Measurements from ENCODE around the gene VPS33B.
A peak's percentile ranks its signal among the peaks of the same experiment; 100 is the strongest.
"Not testable (repeated sequence)": the region's sequence is repeated elsewhere in the genome, so short reads cannot be mapped to it uniquely, and the experiment has no call there.

Gene VPS33B

GRCh38 chr15:91027677-91028076 lies 5.3 kb upstream of the VPS33B start:
- DNase-seq, result no peak

DNA sequence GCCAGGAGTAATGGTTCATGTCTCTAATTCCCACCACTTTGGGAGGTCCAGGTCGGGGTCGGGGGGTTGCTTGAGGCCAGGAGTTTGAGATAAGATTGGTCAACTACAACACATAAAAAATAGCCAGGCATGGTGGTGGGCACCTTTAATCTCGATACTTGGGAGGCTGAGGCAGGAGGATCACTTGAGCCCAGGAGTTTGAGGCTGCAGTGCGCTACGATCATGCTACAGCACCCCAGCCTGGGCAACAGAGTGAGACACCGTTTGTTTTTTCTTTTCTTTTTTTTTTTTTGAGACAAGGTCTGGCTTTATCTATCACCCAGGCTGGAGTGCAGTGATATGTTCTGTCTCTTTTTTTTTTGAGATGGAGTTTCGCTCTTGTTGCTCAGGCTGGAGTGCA lies 1.3 kb upstream of the VPS33B start:
- no peak for DNase-seq

DNA sequence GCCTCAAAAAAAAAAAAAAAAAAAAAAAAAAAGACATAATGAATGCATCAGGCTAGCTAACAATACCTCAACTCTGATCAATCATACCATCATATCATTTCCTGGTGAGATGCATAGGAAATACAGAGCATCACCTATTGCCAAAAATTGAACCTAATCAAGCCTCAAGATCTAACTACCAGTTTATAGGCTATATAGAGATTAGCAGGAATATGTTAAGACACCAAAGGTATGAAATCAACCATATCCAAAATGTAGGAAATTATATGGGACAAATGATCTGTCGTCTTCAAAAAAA lies 387 bp upstream of the VPS33B start:
- DNase-seq, result no peak

GRCh38 chr15:91021516-91022074 lies 799 bp downstream of the VPS33B start:
- DNase-seq, result peak; percentile 76

DNA sequence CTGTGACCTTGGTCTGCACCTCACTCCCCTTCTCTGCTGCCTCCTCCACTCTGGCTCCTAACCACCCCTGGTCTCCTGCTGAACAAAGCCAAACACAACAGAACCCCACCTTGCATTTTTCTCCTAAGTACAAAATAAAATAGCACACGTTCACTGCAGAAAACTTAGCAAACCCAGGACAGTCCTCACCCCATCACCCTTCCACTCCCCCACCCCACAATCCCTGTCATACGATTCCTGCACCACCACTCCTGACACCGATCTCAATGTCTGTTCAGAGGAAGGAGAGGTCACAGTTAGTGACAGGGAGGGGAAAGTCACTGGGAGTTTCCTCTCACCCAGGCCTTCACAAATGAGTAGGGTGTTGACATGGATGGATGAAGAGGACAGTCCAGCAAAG lies 4.2 kb downstream of the VPS33B start:
- no peak for DNase-seq

DNA sequence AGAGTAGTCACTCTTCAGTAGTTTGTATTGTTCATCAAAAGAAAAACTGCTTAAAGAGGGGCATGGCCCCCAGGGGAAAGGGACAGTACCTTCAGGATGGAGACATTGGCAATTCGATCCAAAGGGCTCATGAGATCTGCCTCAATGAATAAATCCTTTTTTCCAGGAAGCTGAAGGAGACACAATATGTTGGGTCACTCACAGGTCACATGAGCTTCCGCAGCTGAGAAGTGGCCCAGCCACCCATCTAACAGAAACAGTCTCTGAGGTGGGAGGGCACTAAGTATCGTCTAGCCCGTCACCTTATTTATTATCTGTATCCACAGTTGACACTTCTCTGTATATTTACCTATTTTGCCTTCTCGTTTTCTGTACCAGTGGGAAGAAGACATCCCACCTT lies 4.7 kb downstream of the VPS33B start:
- DNase-seq, result no peak

DNA sequence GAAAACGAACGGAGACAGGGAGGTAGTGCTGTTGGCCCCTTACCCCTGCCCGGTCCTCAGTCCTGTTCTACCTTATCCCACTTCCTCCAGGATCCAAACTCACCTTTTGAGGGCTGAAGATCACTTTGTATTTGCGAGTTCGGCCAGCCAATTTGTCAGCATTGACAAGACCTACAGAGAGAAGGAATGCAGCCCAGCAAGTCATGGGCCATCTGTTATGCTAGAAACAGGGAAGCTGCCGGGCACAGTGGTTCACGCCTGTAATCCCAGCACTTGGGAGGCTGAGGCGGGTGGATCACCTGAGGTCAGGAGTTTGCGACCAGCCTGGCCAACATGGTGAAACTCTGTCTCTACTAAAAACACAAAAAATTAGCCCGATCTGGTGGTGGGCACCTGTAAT lies 8.7 kb downstream of the VPS33B start:
- DNase-seq, result not testable (repeated sequence)

DNA sequence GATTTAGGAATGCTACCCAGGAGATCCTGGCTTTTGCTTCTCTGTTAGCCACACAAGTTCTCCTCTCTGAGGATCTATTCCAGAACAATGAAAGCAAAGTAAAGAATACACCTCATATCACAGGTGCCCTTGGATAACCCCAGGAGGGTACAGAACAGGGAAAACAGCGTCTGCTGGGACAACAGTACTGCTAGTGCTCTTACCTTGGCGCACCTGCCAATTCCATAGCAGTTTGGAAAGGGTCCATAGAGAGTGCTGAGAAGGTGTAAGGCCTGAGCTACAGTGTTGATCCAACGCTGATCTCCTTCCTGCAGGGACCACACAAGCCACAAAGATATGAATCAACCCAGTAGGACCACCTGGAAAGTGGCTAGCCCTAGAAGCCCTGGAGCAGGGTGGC lies 15.1 kb downstream of the VPS33B start:
- DNase-seq, result no peak

GRCh38 chr15:91001209-91001608 lies 21.2 kb downstream of the VPS33B start:
- DNase-seq, result no peak

GRCh38 chr15:90998737-90999136 lies 23.7 kb downstream of the VPS33B start:
- DNase-seq, result no peak

DNA sequence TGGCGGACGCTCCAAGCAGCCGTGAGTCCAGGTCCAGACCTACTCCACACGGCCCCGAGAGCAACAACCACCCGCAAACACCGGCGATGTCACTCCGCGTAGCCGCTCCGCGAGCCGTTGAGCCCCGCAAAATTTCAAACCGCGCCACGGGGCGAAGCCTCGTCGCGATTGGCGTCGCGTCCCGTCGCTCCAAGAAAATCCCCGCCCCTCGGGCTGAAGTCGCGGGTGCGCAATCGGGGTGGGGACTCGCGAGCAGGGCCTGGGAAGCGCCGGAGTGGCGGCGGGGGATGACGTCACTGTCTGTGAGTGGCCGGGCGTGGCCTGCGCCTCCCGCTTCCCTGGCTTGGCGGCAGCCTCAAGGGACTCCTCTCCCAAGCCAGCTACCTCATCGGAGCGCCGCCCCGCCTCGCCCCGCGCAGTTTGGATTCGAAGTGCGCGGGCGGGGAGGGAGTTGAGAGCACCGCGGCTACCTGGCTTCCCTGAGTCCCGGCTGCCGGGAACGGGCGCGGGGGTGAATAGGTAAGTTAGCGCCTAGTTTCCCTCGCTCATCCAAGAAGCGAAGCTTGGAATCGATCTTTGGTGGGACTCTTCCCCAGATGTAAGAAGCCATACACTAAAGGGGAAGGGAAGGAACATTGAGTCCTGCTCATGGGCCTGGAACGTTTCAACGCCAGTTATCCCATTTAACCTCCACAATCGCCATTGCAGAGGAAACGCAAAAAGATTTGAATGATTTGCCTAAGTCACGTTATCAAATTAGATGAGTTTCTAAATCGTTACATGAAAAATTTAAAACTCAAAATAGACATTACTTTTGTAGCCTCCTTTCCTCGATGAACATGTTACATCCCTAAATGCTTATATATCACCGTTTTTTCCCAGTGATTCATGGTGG lies 27.7 kb downstream of the VPS33B start, which contains the start of gene PRC1:
Gene PRC1 (minus strand): TSS at position 119 of the 895 bp plus-strand sequence. CDS start 118 bp downstream, at position 1.
- DNase-seq, result peak; percentile 88

GRCh38 chr15:90994059-90994416 lies 28.4 kb downstream of the VPS33B start:
- no peak for DNase-seq

DNA sequence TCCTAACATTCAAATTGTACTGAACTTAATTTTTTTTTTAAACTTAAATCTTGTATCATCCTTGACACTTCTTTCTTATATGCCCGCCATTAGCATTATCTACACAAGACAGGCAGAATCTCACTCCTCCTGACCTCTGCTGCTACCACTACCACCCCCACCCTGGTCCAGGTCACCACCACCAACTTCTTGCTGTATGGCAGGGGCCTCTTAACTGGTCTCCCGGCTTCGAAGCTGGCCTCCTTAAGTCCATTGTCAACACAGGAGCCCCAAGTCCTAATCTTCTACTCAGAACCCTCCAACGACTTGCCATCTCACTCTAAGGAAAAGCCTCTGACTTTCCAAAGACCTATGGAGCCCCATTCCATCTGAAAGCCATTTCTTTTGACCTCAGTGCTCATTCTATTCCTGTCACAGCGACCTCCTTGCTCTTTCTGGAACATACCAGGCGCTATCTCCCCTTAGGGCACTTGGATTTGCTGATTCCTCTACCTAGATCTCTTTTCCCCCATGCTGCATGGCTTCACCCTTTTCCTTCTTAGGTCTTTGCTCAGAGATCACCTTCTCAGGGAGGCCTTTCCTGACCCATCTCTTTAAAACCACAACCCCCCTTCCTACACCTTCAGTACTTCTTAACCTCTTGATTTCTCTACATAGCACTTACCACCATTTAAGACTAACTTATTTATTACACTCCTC lies 30.7 kb downstream of the VPS33B start:
- no peak for DNase-seq

DNA sequence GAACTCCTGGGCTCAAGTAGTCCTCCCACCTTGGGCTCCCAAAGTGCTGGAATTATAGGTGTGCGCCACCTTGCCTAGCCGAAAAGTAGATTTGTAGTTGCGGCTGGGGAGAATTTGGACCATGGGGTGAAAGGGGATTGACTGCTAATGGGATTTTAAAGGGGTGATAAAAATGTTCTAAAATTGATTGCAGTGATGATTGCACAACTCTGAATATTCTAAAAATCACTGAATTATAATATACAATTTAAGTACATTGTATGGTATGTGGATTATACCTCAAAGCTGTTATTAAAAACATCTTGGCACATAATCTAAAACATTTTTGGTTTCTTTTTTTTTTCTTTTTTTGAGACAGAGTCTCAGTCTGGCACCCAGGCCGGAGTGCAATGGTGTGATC lies 31.9 kb downstream of the VPS33B start:
- no peak for DNase-seq

GRCh38 chr15:90989040-90989768 lies 33.2 kb downstream of the VPS33B start:
- no peak for DNase-seq

DNA sequence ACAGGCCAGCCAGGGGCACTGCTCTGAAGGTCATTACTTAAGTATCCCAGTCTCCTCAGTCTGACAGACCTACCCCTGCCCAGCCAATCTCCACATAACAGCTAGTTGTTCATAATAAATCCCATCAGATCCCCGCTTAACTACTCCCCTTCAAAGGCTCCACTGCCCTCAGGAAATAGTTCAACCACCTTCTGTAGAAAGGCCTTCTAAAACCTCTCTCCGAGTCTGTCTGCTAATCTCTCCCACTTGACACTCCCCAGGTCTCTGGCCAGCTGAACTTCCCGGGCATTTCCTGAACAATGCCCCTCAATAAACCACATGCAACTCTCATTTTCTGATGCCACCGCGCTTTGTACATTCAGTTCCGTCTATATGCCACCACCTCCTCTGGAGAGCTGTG lies 34.1 kb downstream of the VPS33B start:
- DNase-seq, result no peak

GRCh38 chr15:90987561-90988141 lies 34.7 kb downstream of the VPS33B start:
- DNase-seq, result no peak

GRCh38 chr15:90986790-90987507 lies 35.4 kb downstream of the VPS33B start:
- no peak for DNase-seq

- DNase-seq, result no peak
Measured at GRCh38 chr15:90982135-90982534, 40.3 kb downstream of the VPS33B start.

- no peak for DNase-seq
Measured at GRCh38 chr15:90981681-90982080, 40.7 kb downstream of the VPS33B start.

GRCh38 chr15:90979582-90979981 lies 42.8 kb downstream of the VPS33B start:
- no peak for DNase-seq

- DNase-seq, result no peak
Measured at GRCh38 chr15:90974216-90974615, 48.2 kb downstream of the VPS33B start.

Measured in NCI-H1105 treated with DMSO at 0.1 percent for 48 hours (cell line).